Measurements from ENCODE around the gene WNK2.

The WNK2 gene

GRCh38 chr9:93186215-93186945 is 2.4 kb downstream of the WNK2 start:
- no peak for DNase-seq

DNA sequence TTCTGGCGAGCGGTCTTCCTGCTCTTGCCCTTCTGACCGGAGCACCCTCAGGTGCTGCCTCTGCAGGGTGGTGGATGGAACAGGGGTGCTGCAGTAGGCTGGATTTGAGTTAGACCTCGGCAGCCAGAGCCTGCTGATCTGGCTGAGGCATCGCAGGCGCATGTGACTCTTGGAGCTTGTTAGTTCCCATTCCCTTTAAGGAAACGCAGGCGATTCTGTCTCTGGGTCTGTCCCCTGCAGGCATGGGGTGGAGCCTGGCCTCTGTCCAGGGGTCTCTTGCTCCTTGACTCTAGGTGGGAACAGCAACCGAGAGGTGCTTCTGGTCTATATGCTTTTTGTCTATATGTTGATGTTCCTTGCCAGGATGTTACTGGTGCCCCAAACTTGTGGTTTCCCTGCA is 3.1 kb downstream of the WNK2 start:
- DNase-seq: no peak

DNA sequence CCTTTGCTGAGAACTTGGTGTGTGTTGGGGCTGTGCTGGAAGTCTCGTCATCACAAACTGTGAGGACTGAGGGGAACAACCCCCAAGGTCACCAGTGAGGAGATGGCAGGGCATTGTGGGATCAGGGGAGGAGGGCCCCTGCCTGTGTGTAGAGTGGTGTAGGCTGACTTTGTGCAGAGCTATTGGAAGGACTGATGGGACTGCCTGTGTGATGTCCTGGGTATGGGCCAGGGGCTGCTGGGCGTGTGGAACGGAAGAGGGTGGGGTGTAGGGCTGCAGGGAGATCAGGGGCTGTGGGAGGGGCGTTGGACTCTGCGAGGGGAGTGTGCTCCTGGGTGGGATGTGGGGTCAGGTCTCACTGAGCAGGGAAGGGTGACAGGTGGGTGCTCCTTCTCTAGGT is 3.6 kb downstream of the WNK2 start:
- no peak for DNase-seq

DNA sequence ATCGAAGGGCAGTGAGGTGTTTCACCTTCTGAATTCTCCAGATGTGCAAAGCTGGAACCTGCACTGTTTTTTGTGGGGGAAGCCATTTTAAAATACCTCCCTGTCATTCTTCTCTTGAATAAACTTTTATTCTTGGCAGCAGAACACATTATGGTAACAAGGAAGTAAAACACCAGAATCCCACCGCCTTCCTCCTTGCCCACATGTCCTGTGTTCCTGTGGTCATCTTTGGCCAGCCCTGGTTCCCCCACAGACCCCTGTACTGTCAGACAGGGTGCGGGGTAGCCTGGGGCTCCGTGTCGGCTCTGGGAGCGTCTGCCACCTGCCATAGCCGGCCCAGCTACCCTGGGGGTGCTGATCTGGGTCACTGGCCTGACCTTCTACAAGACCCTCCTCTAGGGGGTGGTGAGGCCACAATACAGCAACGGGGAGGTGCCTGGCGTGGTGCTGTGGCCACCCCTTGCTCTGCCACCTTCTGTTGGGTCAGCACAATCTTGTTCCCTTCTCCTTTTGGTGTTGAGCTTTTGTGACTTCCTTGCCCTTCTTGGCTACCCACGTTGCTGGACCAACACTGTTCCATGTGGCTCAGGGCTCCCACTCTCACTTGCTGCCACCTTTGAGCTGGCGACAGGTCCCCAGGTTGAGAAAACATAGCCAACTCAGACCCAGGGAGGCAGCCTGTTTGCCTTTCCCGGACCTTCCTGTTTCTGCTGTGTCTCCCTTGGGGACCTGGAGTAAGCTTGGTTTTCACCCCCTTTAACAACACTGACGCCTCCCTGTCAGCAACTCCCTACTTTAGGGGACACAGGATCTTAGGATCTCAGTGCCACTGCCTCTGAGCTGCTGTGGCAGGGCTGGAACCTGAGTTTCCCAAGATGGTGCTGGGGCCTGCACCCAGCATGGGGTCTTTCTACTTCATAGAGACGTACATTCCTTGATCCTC is 4.8 kb downstream of the WNK2 start:
- DNase-seq: no peak

DNA sequence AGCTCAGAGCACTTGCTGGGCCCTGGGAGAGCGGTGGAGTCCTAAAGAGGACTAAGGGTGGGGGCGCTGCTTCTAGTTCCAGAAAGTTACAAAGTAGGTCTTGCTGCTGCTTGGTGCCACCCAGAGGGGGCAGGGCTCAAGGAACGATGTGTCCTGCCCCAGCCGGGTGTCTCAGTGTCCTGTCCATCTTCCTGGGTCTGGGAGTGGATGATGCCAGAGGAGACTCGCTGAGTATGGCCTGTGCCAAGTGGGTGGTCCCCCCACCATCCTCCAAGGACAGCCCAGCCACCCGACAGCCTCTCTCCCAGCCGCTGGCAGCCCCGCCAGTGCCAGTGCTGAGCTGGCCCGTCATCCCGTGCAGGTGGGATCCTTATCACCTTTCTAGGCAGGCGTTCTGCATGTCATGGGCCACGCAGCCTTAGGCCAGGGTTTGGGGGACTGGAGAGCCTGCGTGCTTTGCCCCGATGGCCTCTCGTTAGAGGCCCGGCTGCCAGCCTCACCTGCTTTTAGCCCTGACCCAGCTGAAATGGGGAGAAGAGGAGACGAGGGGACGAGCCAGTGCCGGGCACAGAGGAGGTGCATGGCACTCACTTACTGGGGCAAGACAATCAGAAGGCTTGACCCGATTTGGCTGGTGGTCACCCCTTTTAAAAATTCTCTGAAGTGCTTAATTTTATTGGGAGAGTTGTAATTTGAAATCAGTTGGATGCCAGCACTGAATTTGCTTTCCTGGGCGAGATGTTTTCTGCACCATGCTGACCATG is 5.6 kb downstream of the WNK2 start:
- no peak for DNase-seq

DNA sequence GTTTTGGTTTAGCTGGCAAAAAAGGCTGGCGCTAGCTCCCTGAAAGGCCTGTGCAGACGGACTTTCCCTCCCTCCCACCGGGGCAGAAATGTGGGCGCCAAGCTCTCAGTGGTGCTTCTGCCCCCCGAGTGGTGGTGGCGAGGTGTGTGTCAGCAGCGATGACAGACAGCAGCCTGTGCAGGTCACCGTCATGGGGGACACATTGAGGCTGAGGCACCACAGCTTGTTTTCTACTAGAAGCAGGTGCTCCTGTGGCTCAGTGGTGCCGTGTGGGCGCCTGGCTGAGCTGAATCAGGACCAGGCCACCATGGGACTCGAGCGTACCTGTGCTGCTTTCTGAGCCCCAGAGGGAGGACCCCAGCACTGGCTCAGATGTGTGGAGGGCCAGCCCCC is 6.2 kb downstream of the WNK2 start:
- no peak for DNase-seq

DNA sequence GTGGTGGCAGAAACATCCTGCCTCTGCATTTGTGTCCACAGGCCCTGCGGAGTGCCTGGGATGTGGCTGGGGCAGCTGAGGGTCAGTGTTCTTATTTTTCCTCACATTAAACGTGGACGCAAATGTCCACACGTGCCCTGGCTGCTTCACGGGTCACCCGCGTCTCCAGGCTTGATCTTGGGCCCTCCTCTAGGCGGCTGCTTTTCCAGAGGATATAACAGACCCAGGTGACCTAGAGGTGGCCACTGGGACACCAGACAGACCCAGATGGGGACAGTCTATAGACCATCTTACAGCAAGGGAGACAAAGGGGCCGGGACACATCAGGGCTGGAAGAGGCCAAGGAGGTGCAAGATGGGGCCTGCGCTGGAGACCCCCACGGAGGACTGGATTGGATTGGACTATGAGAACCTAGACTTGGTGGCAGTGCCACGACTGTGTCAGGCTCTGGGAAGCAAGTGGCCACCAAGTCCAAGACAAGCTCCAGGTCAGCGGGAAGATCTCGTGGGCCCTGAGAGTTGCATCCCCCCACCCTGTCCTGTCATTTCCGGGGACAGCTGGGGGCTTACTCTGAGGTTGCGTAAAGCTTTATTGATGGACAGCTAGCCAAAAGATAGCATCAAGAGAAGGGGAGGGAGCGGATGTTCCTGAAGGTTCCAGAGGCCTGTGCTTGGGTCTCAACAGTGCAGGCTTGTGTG is 6.9 kb downstream of the WNK2 start:
- DNase-seq: no peak

DNA sequence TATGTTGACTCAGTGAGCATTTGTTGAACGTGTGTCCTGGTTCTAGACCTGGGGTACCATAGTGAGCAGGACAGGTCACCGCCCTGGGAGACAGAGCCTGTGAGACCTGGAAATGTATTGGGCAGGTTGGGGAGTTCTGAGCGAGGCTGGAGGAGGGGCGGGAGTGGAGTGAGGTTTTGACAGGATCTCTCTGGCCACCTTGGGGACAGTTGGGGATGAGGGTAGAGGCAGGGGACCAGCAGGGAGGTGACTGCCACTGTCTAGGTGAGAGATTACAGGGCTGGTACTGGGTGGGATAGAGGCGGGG is 7.4 kb downstream of the WNK2 start:
- no peak for DNase-seq

- no peak for DNase-seq
Measured at GRCh38 chr9:93192721-93193387, 8.9 kb downstream of the WNK2 start.

DNA sequence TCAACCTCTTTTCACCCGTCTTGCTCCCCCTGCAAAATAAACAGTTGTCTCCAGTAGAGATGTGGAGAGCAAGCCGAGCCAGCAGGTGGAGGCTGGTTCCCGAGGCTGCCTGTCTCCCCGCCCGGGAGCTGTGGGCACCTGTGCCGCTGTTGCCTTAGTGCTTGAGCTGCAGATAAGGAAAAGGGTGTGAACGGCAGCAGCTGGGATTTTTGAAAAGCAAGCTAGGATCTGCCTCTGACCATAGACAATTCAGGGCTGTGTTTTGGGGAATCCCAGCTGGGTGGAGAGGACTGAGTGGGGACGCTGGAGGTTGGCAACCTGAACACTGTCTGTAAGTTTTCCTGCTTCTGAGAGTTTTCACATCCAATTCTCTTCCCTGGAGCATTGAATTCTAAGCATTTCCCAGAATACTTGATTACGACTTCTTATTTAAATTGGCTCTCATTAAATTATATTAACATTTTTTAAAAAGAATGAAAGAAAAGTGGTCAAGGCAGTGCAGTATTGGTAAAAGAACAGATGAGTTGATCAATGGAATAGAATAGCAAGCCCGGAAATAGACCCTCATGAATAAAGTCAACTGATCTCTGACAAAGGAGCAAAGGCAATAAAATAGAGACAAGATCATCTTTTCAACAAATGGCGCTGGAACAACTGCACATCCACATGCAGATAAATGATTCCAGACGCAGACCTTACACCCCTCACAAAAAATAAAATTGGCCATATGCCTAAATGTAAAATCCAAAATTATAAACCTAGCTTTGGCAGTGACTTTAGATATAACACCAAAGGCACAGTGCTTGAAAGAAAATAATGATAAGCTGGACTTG is 9.7 kb downstream of the WNK2 start:
- no peak for DNase-seq

- no peak for DNase-seq
Measured at GRCh38 chr9:93194221-93194625, 10.3 kb downstream of the WNK2 start.

DNA sequence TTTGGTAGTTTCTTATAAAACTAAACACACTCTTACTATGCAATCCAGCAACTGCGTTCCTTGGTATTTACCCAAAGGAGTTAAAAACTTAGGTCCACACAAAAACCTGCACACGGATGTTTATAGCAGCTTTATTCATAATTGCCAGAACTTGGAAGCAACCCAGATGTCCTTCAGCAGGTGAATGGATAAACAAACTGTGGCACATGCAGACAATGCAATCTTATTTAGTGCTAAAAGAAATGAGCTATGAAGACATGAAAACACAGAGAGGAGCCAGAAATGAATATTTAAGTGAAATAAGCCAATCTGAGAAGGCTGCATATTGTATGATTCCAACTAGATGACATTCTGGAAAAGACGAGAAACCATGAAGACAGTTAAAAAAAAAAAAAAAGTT is 10.7 kb downstream of the WNK2 start:
- no peak for DNase-seq

GRCh38 chr9:93196096-93197055 is 12.4 kb downstream of the WNK2 start:
- no peak for DNase-seq

- DNase-seq: no peak
Measured at GRCh38 chr9:93197670-93198069, 13.7 kb downstream of the WNK2 start.

- no peak for DNase-seq
Measured at GRCh38 chr9:93198117-93198837, 14.3 kb downstream of the WNK2 start.

GRCh38 chr9:93198838-93199625 is 15.1 kb downstream of the WNK2 start:
- no peak for DNase-seq

DNA sequence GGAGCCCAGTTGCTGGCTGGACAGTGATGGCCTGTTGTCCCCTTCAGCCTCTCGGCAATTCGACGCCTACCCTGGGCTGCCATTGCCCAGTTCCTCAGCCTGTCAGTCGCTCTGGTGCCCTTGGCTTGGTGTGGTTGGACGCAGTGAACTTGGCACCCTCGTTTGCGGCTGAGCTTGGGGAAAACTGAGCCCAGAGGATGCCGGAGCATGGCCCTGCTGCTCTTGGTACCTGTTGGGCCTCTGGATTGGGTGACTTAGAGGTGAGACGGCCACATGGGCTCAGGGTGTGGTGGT is 16.5 kb downstream of the WNK2 start:
- no peak for DNase-seq

DNA sequence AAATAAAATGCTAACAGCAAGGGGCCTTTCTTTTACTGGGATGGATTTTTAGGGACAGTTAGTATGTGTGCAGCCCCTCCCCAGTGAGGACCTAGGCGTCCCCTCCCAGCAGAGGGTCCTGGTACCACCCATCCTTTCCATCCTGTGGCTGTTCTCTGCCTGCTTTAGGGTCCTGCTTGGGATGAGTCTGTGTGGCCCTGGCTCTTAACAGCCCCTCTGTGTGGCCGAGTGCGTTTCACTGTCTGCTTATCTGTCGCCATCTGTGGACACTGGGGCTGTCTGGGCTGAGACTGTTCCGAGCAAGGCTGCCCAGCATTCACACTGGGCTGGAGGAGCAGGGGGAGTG is 17.0 kb downstream of the WNK2 start:
- DNase-seq: no peak
